GM12878 (cell line): ENCODE measurements around the gene PRR35. TPM values are rescaled to one million over a fixed set of nuclear protein-coding genes. Genes with fewer than 3 reads are reported as not detected.

ENCODE experiments used
- ATAC-seq: fragments of 200-7000 bp; cut with Tn5 transposase; 3 replicates; pipeline ENCODE4 v1.9.1; 2020; ENCODE audit warnings: mild to moderate bottlenecking, moderate library complexity
- BruUV-seq: library from RNA; stranded (reverse); fragments of 400-500 nt; replicated peaks from 2 replicates; lab custom pipeline; 2021; lab: Mats Ljungman, UMichigan
- CTCF ChIA-PET: fragments of 300-600 bp; sonication (Branson Sonifier 250); formaldehyde crosslinking; extraction: SDS; loops from one replicate; lab custom pipeline; 2021; ENCODE audit warnings: inconsistent platforms; lab: Yijun Ruan, JAX
- POLR2A ChIA-PET: fragments of 350-600 bp; formaldehyde crosslinking; extraction: SDS; loops from one replicate; lab custom pipeline; 2021; ENCODE audit warnings: inconsistent platforms; lab: Charles Lee
- RAD21 ChIA-PET: fragments of 300-600 bp; sonication (Branson Sonifier 250); formaldehyde crosslinking; loops from one replicate; lab custom pipeline; 2023; ENCODE audit warnings: antibody characterized with exemption; ENCODE audit not compliant: unreplicated experiment; lab: Charles Lee
- SMC1A ChIA-PET: fragments of 300-600 bp; sonication (Branson Sonifier 250); formaldehyde crosslinking; loops from one replicate; lab custom pipeline; 2023; ENCODE audit not compliant: unreplicated experiment, uncharacterized antibody; lab: Charles Lee
- DNase-seq: peaks from one replicate; pipeline ENCODE4 v3.0.0-alpha.2; 2011; ENCODE audit warnings: low read depth, low spot score
- FAIRE-seq: peaks from 3 replicates; lab custom pipeline; 2011; peaks lifted over from hg19 to GRCh38; lab: Jason Lieb, UNC
- H2AFZ ChIP-seq: 2 replicates; pipeline ENCODE4 v1.6.0; 2011; ENCODE audit warnings: low read depth, low read length, control low read depth; ENCODE audit not compliant: control insufficient read depth
- H3K27ac ChIP-seq: 2 replicates; pipeline ENCODE4 v1.5.1; 2011; ENCODE audit warnings: control low read depth; ENCODE audit not compliant: control insufficient read depth, insufficient read depth
- H3K27me3 ChIP-seq, 2 experiments: replicated peaks in 1 of 2; 2 replicates each; pipeline versions ENCODE4 v1.6.0 to v1.6.1; 2011; ENCODE audit warnings: low read length in 1 of 2; ENCODE audit not compliant: control insufficient read depth in 2 of 2, insufficient read depth in 2 of 2
- H3K36me3 ChIP-seq, 2 experiments: 2 replicates each; pipeline ENCODE4 v1.5.1; 2011; ENCODE audit warnings: low read length in 1 of 2; ENCODE audit not compliant: control insufficient read depth in 2 of 2, insufficient read depth in 2 of 2
- H3K4me1 ChIP-seq: 2 replicates; pipeline ENCODE4 v1.6.1; 2011; ENCODE audit warnings: mild to moderate bottlenecking, low read length, moderate library complexity, mixed read lengths; ENCODE audit not compliant: control insufficient read depth, insufficient read depth
- H3K4me2 ChIP-seq: 2 replicates; pipeline ENCODE4 v1.6.0; 2011; ENCODE audit warnings: control low read depth; ENCODE audit not compliant: control insufficient read depth, insufficient read depth
- H3K4me3 ChIP-seq: fragments of 200-600 bp; sonication (generic); 2 replicates; pipeline ENCODE4 v1.5.1; 2016
- H3K79me2 ChIP-seq: 2 replicates; pipeline ENCODE4 v1.6.0; 2011; ENCODE audit warnings: low read length; ENCODE audit not compliant: control insufficient read depth, insufficient read depth
- H3K9ac ChIP-seq: 2 replicates; pipeline ENCODE4 v1.8.0; 2011; ENCODE audit warnings: low read length, control low read depth, mixed read lengths; ENCODE audit not compliant: control insufficient read depth, insufficient read depth
- H3K9me3 ChIP-seq: replicated peaks from 3 replicates; pipeline ENCODE4 v1.5.1; 2011; ENCODE audit warnings: mild to moderate bottlenecking, low read length; ENCODE audit not compliant: control insufficient read depth, insufficient read depth
- H4K20me1 ChIP-seq: 2 replicates; pipeline ENCODE4 v1.6.0; 2011; ENCODE audit not compliant: control insufficient read depth, insufficient read depth
- CREB1 ChIP-seq: IDR thresholded peaks from 2 replicates; pipeline ENCODE4 v1.6.1; 2012; ENCODE audit warnings: low read depth, mild to moderate bottlenecking, inconsistent platforms
- EP300 ChIP-seq, 2 experiments: fragments of 150-350 bp in 1 of 2; IDR thresholded peaks; 2 replicates each; pipeline ENCODE4 v1.6.1; 2011 to 2012; ENCODE audit warnings: low read depth in 2 of 2, low read length in 2 of 2, borderline replicate concordance in 1 of 2, improper control_type of control experiment in 1 of 2, inconsistent platforms in 1 of 2; ENCODE audit not compliant: control insufficient read depth in 1 of 2
- JUND ChIP-seq: IDR thresholded peaks from 2 replicates; pipeline ENCODE4 v1.6.1; 2012; ENCODE audit warnings: low read depth, mild to moderate bottlenecking, low read length, improper control_type of control experiment, moderate library complexity
- KLF5 ChIP-seq: fragments of 450-650 bp; IDR thresholded peaks from 2 replicates; pipeline ENCODE4 v1.6.1; 2014; ENCODE audit warnings: mild to moderate bottlenecking; ENCODE audit not compliant: partially characterized antibody
- MYB ChIP-seq: fragments of 150-350 bp; IDR thresholded peaks from 2 replicates; pipeline ENCODE4 v1.6.1; 2014; ENCODE audit warnings: mild to moderate bottlenecking, low read depth, low read length, borderline replicate concordance
- NBN ChIP-seq: fragments of 450-650 bp; IDR thresholded peaks from 2 replicates; pipeline ENCODE4 v1.6.1; 2016
- POLR2A ChIP-seq: IDR thresholded peaks from 2 replicates; pipeline ENCODE4 v1.6.1; 2011; ENCODE audit warnings: low read depth, mild to moderate bottlenecking, low read length
- POU2F2 ChIP-seq: IDR thresholded peaks from 3 replicates; pipeline ENCODE4 v1.6.1; 2011; ENCODE audit warnings: low read depth, mild to moderate bottlenecking, low read length, borderline replicate concordance
- SIN3A ChIP-seq: IDR thresholded peaks from 2 replicates; pipeline ENCODE4 v1.6.1; 2012; ENCODE audit warnings: low read depth, low read length, improper control_type of control experiment
- YY1 ChIP-seq: IDR thresholded peaks from 2 replicates; pipeline ENCODE4 v1.6.1; 2011; ENCODE audit warnings: low read depth, mild to moderate bottlenecking, low read length
- WGBS: methylation state at CpG from one replicate; pipeline ENCODE4 v1.1.6; 2016; ENCODE audit warnings: low lambda C conversion rate; ENCODE audit not compliant: insufficient replicate concordance, insufficient coverage; ENCODE audit errors: missing lambda C conversion rate; 5-methylcytosine and 5-hydroxymethylcytosine counted together
- in situ Hi-C: fragments of 300-500 bp; cut with MboI; formaldehyde crosslinking; loops from 9 replicates; pipeline ENCODE4 v1.14.3; 2018; ENCODE audit warnings: mixed read lengths
- intact Hi-C: fragments of 100-400 bp; cut with micrococcal nuclease; formaldehyde crosslinking; loops from one replicate; pipeline ENCODE4 v1.14.2; 2022; ENCODE audit not compliant: unreplicated experiment
- polyA plus RNA-seq, 11 experiments: library from polyadenylated mRNA; depleted of rRNA in 4 of 11; unstranded in 6 of 11; stranded (reverse) in 5 of 11; fragments of >200 nt; fragmentation: Nextera tagmentation in 4 of 11; fragmentation: Illumina TruSeq in 1 of 11; extraction: Ambion mirVana in 4 of 11; extraction: Trizol in 1 of 11; gene quantifications; 1 replicate in 1 of 11; 2 replicates in 10 of 11; pipeline versions ENCODE4 v1.2.1 to v1.2.3, GENCODE V29; 2011 to 2016; ENCODE audit warnings: inconsistent platforms in 2 of 11, missing spikeins in 2 of 11, low read depth in 1 of 11
- total RNA-seq, 4 experiments: library from RNA; depleted of rRNA in 3 of 4; stranded (reverse); fragments of >200 nt in 3 of 4; fragmentation: Illumina TruSeq in 1 of 4; extraction: Trizol in 1 of 4; gene quantifications; 2 replicates each; pipeline versions ENCODE4 v1.2.1 to v1.2.3, GENCODE V29; 2013 to 2021

The PRR35 gene
- total and polyA plus RNA-seq, 10 of the 15 experiments (the other 5 are each of a cell fraction or from before 2014, with no cell fraction given), result not detected

DNA sequence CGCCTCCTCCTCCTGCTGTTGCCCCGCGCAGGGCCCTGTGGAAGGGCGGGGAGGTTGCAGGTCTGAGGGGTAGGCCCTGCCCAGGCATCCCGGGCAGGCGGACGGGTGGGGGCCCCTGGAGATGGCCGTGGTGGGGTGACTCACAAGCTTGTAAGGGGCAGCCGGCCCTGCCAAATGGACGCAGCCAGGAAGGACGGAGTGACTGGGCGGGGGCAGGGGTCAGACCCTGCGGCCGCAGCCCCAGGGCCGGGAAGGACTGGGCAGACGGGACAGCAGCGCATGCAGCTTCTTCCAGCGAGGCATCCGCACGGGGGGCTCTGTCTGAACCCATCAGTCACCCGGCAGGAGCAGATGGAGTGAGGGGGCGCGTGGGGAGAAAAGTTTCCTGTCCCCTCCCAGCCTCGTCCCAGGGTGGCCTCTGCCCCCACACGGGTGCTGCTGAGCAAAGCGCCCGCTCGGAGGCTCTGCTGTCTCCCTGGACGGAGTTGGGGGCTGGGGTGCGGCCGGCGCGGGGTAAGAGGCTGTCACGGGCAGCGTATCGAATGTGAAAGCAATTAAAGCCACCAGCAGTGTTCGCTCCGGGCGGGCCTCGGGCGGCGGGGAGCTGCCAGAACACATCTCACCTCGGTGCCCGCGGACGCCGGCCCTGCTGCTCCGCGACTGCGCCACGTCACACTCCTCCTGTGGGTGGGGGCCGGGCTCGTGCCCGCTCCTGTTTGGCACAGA lies 5.4 kb upstream of the PRR35 start:
- Histone ChIP-seq H3K36me3 (peaks cover 0 to 10% of the 10 kb centered on the region in 2 experiments; a peak in 2 of 4 replicates), H3K27me3 (peaks cover 3 to 7% of the 10 kb centered on the region in 2 experiments; a peak in 2 of 4 replicates), H3K9me3 (no peaks in the 10 kb centered on the region), H2AFZ (no peak overlapping the region), H3K9ac (no peak overlapping the region), H3K4me3 (no peak overlapping the region), H3K4me2 (no peak overlapping the region), H3K27ac (no peak overlapping the region), H3K4me1 (no peaks in the 10 kb centered on the region), H4K20me1 (no peaks in the 10 kb centered on the region), H3K79me2 (no peaks in the 10 kb centered on the region)
- FAIRE-seq (no peak), DNase-seq (no peak), ATAC-seq (no peak)
- intact Hi-C loops (no loop called here), in situ Hi-C loops (no loop called here)
- WGBS, result 89% methylated on average over 50 of the region's 54 CpGs
- SMC1A ChIA-PET, result no interaction called here
- RAD21 ChIA-PET, result no interaction called here
- TF ChIP-seq KLF5 (no peak), POLR2A (0 out of 2 replicates have a peak, but pooled peaks have one; percentile 19), EP300 (IDR thresholded peaks at IDR 0.05; ENCODE audit: borderline replicate concordance in 1 of 2, control insufficient read depth in 1 of 2, low read depth in 2 of 2, low read length in 2 of 2) (no peak)
- CTCF ChIA-PET, result no interaction called here
- no TSS peak for BruUV-seq
- POLR2A ChIA-PET, result no interaction called here

DNA sequence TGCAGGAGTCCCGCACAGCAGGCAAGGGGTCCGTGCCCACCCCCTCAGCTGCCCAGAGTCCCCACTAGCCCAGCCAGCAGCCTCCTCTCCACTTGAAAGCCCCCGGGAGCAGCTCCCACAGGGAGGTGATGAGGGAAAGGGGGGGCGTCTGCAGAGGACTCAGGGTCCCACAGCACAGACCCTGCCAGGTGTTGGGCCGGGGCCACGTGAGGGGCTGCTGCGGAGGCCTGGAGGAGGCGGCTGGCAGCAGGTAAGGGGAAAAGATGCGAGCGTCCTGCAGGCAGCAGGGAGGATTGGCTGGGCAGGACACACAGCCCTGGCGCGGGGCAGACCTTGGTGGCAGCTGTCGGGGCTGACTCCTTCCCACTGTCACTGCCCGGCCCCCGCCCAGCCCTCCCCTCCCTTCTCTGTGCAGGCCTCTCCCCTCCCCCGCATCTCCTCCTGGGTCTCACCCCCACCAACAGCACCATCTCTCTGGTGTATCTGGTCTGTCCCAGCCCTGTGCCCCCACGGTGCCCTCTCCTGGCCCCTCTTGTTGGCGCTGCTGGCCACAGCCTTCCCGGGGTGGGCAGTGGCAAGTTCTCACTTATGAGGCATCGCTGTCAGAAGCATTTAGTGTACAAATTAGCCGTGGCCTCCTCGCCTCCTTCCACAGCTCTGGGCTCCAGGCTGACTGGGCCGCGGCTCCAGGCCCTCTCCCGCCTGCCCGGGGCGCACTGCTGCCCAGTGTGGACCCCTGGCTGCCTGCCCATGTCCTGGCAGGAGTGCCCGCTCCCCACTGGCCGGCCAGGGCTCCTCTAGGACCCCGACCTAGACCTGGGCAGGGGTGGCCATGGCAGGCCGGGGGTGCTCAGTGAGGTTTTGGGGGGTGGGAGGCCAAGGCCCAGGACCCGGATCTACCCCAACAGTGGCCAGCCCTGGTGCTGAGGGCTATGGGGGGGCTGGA lies 4.4 kb upstream of the PRR35 start:
- Histone ChIP-seq H3K9me3 (no peaks in the 10 kb centered on the region), H3K27me3 (peaks cover 3 to 7% of the 10 kb centered on the region in 2 experiments; a peak in 2 of 4 replicates), H2AFZ (no peak overlapping the region), H3K4me3 (no peak overlapping the region), H3K36me3 (peaks cover 0 to 7% of the 10 kb centered on the region in 2 experiments; a peak in 2 of 4 replicates), H4K20me1 (no peaks in the 10 kb centered on the region), H3K27ac (no peak overlapping the region), H3K4me1 (no peaks in the 10 kb centered on the region), H3K79me2 (no peaks in the 10 kb centered on the region), H3K9ac (no peak overlapping the region), H3K4me2 (no peak overlapping the region)
- ChIA-PET SMC1A (no interaction called here), RAD21 (no interaction called here), CTCF (no interaction called here), POLR2A (no interaction called here)
- TF ChIP-seq JUND, result no peak
- TF ChIP-seq SIN3A, result no peak
- no peak for TF ChIP-seq NBN
- no peak for TF ChIP-seq POU2F2
- no peak for TF ChIP-seq CREB1
- TF ChIP-seq MYB, result no peak
- no peak for TF ChIP-seq YY1
- DNase-seq, result no peak
- in situ Hi-C loops, result no loop called here
- no TSS peak for BruUV-seq
- intact Hi-C loops, result no loop called here
- no peak for FAIRE-seq
- 74% methylated on average over 22 of the region's 32 CpGs for WGBS
- no peak for ATAC-seq
